ENCODE data around the gene GALNT10.
A peak's percentile ranks its signal among the peaks of the same experiment; 100 is the strongest.

GALNT10 gene

DNA sequence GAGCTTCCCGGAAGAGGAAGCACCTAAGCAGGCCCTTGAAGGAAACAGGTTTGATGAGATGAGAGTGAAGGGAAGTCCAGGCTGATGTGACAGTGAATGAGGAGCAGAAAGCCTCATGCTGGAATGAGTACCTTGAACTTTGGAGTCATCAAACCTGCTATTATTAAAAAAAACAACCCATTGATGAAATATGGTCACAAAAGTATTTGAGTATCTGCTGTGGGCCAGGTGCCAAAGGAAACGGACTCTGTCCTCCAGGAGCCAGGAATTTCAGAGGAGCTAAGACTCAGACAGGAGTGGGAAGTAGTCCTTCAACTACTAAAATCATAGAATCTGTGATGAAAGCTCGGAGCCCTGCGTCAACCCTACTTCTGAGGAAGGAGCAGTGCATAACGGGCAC is 275.6 kb downstream of the GALNT10 start:
- H3K27ac ChIP-seq = no peak overlapping the region
- TF ChIP-seq, protein P1, sequence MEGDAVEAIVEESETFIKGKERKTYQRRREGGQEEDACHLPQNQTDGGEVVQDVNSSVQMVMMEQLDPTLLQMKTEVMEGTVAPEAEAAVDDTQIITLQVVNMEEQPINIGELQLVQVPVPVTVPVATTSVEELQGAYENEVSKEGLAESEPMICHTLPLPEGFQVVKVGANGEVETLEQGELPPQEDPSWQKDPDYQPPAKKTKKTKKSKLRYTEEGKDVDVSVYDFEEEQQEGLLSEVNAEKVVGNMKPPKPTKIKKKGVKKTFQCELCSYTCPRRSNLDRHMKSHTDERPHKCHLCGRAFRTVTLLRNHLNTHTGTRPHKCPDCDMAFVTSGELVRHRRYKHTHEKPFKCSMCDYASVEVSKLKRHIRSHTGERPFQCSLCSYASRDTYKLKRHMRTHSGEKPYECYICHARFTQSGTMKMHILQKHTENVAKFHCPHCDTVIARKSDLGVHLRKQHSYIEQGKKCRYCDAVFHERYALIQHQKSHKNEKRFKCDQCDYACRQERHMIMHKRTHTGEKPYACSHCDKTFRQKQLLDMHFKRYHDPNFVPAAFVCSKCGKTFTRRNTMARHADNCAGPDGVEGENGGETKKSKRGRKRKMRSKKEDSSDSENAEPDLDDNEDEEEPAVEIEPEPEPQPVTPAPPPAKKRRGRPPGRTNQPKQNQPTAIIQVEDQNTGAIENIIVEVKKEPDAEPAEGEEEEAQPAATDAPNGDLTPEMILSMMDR (conservative IDR thresholded peaks at IDR 0.05) = no peak

- no peak overlapping the region for H3K27ac ChIP-seq
- TF ChIP-seq, protein P1 (conservative IDR thresholded peaks at IDR 0.05) = no peak
Measured at GRCh38 chr5:154466671-154467070, 276.1 kb downstream of the GALNT10 start.

- TF ChIP-seq, protein P1 (conservative IDR thresholded peaks at IDR 0.05) = peak; percentile 93
- no peak overlapping the region for H3K27ac ChIP-seq
Measured at GRCh38 chr5:154467655-154468354, 277.3 kb downstream of the GALNT10 start.

GRCh38 chr5:154470137-154470536 is 279.6 kb downstream of the GALNT10 start:
- H3K27ac ChIP-seq = no peak overlapping the region; the same call in 1 of the 2 replicates
- TF ChIP-seq, protein P1 (conservative IDR thresholded peaks at IDR 0.05) = no peak
